Ramos (cell line): ENCODE measurements around the gene CXCR2.
"Not testable (repeated sequence)": the region's sequence is repeated elsewhere in the genome, so short reads cannot be mapped to it uniquely, and the experiment has no call there.

ENCODE experiments used
- in situ Hi-C: fragments of 300-500 bp; cut with MboI; formaldehyde crosslinking; loops from one replicate; pipeline ENCODE4 v1.14.3; 2022; ENCODE audit warnings: low sequenced_read_pairs; ENCODE audit not compliant: unreplicated experiment

CXCR2 gene

DNA sequence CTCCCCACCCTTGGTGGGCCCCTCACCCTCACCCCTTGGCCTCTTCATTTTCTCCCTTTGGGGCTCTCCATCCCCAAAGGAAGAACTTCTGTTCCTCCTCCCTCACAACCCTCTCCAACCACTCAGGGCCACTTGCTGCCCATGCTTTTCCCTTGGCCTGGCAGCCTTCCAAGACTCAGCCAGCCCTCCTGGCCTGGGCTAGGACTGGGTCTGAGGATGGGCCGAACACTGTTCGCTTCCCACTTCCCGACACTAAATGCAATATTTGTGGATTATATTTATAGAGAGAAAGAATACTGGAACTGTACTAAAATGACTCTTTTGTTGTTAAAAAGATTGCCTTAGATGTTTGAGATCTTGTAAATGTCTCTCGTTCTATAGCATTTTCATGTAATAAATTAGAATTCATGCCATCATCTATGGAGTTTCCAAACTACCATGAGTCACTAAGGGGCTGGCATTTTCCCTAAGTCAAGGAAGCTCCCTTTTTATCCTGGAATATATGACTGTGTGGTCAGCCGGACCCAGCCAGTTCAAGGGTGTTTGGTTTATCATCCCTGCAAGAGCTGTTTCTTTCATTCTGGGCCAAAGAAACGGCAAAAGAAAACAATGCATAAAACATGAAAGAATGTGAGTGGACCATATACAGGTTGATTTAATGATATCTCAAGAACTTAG lies 3.8 kb downstream of the CXCR2 start:
- in situ Hi-C loops = no loop called here

- in situ Hi-C loops = no loop called here
Measured at GRCh38 chr2:218130377-218130776, 4.5 kb downstream of the CXCR2 start.

GRCh38 chr2:218130822-218131221 lies 5.0 kb downstream of the CXCR2 start:
- in situ Hi-C loops = no loop called here

- in situ Hi-C loops = no loop called here
Measured at GRCh38 chr2:218137514-218137913, 11.7 kb downstream of the CXCR2 start.

DNA sequence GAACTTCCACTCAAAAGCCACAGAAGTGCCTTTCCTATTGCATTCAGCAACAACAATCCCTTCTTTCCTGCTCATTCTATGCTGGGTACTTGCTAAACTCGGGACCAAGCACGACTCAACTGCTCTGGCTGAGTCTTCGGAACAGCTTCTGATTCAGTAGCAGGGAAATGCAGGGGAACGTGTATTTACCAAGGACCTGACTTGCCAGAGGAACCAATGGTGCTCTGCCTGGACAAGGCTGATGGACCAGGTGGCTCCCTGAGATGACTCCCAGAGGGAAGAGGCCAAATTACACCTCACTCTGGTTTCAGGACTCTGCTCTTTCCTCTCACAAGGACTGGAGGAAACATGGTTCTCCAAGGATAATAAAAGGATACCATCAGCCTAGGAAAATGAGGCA lies 12.2 kb downstream of the CXCR2 start:
- in situ Hi-C loops = no loop called here

DNA sequence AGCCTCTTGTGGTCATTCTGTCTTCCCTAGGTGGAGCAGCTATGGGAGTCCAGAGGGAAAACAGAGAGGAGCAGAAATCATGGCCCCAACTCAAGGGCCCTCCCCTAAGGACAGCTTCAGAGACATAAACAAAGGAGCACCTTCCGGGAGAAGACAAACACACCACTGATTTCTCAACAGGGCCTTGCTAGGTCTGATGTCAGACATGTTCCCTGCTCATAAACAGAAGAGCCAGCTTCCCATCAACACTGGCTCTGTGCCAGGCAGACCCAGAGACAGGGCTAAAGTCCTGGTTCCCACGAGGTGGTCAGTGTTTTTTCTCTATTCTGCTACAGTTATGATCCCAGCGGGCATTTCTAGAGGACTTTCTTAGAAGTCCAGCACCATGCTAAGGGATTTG lies 19.3 kb downstream of the CXCR2 start:
- in situ Hi-C loops = no loop called here

DNA sequence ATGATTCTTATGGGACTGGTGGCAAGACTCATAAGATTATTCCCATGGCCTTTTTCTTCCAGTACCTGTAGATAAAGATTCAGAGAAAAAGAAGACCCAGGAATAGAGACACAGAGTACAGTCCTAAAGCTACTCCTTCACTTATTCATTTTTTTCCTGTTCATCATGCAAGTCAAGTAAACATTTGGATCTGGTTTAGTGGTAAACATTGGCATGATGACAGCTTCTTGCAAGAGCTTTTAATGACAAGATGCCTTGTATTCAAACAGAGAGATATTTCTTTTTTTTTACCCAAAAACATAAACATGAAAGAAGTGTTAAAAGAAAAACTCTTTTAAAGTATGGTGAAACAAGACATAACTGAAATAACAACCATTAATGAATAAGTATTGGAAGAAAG lies 20.2 kb downstream of the CXCR2 start:
- in situ Hi-C loops = no loop called here

DNA sequence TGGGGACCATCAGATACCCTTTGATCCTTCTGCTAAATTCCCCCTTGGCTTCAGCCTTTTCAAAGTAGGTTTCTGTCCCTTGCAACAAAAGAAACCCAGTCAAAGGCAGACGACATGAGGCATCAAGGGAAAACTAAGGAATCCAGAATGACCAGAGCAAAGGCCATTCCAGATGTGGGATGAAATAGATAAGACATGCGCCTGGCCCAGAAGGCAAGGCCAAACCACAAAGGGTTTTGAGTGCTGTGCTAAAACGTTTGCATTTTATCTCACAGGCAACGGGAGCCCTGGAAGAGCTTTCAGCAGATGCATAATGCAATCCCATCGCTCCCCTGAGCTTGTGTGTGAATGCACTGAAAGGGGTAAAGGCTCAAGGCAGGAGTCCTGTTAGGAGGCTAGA lies 23.3 kb downstream of the CXCR2 start:
- in situ Hi-C loops = no loop called here

GRCh38 chr2:218149848-218150440 lies 24.1 kb downstream of the CXCR2 start:
- in situ Hi-C loops = no loop called here

DNA sequence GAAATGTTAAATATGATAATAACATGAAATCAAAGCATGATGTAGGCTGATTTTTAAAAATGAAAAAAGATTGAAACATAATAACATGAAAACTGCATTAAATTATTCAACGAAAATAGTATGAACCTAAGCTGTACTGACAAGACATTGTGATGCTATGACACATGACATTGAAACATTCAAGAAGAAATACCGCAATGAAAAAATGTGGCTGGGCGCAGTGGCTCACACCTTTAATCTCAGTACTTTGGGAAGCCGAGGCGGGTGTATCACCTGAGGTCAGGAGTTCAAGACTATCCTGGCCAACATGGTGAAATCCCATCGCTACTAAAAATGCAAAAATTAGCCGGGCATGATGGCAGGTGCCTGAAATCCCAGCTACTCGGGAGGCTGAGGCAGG lies 26.3 kb downstream of the CXCR2 start:
- in situ Hi-C loops = no loop called here

DNA sequence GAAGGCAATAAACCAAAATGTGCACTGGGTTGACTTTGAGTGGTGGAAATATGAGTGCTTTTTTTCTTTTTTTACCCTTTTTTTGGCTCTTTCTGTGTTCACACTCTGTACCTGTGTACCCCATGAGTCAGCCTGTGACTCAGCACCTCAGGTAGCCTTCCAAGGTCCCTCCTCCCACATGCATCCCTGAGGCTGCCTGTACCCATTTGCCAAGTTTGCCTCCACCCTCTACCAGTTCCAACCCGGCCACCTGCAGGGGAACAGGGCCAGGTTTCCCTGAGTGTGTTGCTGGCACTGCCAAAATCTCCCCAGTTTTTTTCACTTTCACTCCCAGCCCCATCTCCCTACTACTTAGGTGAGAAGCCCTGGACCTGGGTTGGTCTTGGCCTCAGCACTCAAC lies 26.9 kb downstream of the CXCR2 start:
- in situ Hi-C loops = no loop called here

GRCh38 chr2:218155953-218156479 lies 30.2 kb downstream of the CXCR2 start:
- in situ Hi-C loops = no loop called here

- in situ Hi-C loops = no loop called here
Measured at GRCh38 chr2:218161644-218162043, 35.8 kb downstream of the CXCR2 start.

- in situ Hi-C loops = no loop called here
Measured at GRCh38 chr2:218162814-218163213, 37.0 kb downstream of the CXCR2 start.

DNA sequence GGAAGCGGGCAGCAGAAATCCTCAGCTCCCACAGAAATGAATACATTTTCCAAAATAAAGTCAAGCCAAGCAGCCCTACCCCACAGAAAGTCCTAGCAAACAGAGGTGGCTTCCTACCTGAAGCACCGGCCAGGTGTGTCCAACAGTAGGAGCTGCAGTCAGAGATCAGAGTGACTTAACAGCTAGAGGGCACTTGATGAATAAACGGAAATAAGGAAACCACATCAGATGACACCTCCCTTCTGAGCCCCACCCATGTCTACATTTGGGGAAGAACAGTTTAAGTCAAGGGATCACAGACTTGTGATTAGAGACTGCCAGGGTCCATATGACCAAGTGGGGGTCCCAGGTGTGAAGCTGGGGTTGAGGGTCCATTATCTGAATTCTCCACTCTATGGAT lies 41.0 kb downstream of the CXCR2 start, which contains the start of gene CXCR1:
CXCR1 (minus strand) TSS at position 172 of the 400 bp plus-strand sequence. CDS start 1,751 bp downstream, outside the sequence.
- in situ Hi-C loops = no loop called here

DNA sequence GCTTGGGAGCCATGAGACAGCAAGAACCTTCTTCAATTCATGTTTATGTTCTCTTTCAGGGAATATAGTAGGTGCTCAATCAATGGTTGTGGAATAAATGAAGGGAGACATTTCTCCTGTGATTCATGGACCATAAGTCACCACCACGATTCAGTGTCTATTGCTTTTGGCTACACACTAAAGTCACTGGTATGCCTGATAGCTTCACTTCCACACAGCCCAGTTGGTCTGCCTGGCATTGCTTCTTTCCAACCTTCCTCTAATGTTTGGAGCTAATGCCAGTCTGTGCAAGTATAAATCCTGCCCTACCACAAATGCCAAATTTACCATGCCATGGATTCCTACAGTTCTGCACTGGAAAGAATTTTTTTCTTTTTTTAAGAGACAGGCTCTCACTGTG lies 42.2 kb downstream of the CXCR2 start:
- in situ Hi-C loops = no loop called here

- in situ Hi-C loops = no loop called here
Measured at GRCh38 chr2:218168635-218169462, 43.0 kb downstream of the CXCR2 start.

DNA sequence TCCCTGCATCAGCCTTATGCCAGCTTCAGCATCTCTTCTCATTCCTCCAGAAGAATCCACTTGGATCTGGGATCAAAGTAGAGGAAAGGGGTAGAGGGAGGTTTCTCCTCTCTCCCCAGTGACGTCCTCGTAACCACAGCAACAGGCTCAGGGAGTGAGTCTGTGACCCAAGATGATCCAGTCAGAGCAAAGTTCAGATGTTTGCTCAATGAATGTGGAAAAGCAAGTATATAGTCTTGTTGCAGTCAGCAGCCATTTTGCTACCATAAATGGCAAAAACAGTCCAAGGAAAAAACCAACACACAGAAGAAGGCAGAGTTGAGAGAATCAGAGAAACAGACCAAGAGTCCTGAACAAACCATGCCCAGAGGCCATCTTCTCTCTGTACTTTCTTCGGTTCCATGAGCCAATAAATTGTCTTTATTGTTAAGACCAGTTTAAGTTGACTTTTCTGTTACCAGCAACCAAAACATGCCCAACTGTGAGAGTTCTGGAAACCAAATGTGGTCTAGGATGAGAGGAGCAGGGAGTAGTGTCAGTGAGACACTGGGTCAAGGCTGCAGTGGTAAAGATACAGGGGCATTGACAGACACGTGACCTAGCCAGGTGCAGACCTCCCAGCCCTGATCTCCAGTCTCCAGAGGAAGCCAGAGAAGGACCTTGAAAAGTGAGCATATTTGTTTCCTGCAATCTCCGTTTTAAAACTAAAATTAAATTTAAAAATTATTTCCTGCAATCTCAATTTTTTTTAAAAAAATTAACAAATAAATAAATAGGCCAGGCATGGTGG lies 44.1 kb downstream of the CXCR2 start:
- in situ Hi-C loops = no loop called here

DNA sequence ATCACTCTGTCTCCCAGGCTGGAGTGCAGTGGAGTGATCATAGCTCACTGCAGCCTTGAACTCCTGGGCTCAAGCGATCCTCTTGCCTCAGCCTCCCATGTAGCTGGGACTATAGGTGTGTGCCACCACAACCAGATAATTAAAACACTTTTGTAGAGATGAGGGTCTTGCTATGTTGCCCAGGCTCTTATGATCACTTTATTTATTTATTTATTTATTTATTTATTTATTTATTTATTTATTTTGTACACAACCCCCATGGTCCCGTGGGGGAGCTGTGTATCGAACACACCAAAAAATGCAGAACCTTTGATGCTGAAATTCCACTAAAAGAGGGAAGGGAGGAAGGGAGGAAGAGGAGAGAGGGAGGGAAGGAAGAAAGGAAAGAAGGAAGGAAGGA lies 45.9 kb downstream of the CXCR2 start:
- in situ Hi-C loops = not testable (repeated sequence)

- in situ Hi-C loops = no loop called here
Measured at GRCh38 chr2:218172845-218173244, 47.0 kb downstream of the CXCR2 start.
